HL-60 (cell line): Measurements from ENCODE around the gene ALDH1B1.

Source experiments
- POLR2AphosphoS5 ChIP-seq: IDR thresholded peaks from 2 replicates; pipeline ENCODE4 v1.6.1; 2012; ENCODE audit warnings: low read depth
- TF ChIP-seq, protein P1 (sequence below): IDR thresholded peaks from one replicate; pipeline ENCODE4 v1.5.1; 2011; ENCODE audit warnings: low read length, control low read depth, inconsistent platforms; ENCODE audit not compliant: insufficient read depth

DNA sequence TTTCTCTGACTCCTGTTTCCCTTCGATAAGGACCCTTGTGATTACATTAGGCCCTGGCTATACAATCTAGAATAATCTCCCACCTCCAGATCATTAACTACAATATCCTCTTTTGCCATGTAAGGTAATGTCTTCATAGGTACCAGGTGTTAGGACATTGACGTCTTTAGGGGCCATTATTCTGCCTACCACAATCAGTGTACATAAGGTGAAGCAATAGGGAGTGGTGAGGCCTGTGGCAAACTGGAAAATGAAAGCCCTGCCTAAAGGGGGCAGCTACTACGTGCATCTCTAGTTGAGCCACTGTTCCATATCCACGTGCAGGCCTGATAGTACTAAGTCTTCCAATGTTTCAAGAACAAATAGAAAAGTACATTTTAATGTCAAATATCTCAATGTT is 4.8 kb upstream of the ALDH1B1 start:
- TF ChIP-seq, protein P1, sequence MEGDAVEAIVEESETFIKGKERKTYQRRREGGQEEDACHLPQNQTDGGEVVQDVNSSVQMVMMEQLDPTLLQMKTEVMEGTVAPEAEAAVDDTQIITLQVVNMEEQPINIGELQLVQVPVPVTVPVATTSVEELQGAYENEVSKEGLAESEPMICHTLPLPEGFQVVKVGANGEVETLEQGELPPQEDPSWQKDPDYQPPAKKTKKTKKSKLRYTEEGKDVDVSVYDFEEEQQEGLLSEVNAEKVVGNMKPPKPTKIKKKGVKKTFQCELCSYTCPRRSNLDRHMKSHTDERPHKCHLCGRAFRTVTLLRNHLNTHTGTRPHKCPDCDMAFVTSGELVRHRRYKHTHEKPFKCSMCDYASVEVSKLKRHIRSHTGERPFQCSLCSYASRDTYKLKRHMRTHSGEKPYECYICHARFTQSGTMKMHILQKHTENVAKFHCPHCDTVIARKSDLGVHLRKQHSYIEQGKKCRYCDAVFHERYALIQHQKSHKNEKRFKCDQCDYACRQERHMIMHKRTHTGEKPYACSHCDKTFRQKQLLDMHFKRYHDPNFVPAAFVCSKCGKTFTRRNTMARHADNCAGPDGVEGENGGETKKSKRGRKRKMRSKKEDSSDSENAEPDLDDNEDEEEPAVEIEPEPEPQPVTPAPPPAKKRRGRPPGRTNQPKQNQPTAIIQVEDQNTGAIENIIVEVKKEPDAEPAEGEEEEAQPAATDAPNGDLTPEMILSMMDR: no peak
- TF ChIP-seq POLR2AphosphoS5: no peak
